Fibroblast of the aortic adventitia (primary cell): ENCODE results near the gene UGT1A9. TPM values are rescaled to one million over a fixed set of nuclear protein-coding genes. Genes with fewer than 3 reads are reported as not detected.
A peak's percentile ranks its signal among the peaks of the same experiment; 100 is the strongest.

Experiments
- DNase-seq: peaks from one replicate; pipeline ENCODE4 v3.0.0-alpha.2; 2010; ENCODE audit warnings: low read depth
- H3K4me3 ChIP-seq: 2 replicates; pipeline ENCODE4 v1.5.1; 2011; ENCODE audit warnings: low read depth, mild to moderate bottlenecking, control low read depth, low read length, moderate library complexity
- CTCF ChIP-seq: IDR thresholded peaks from 2 replicates; pipeline ENCODE4 v1.5.1; 2011; ENCODE audit warnings: mild to moderate bottlenecking, low read length, control low read depth, inconsistent platforms; ENCODE audit not compliant: insufficient read depth
- total RNA-seq: library from RNA; depleted of rRNA; stranded (reverse); fragments of >200 nt; gene quantifications from 2 replicates; pipeline ENCODE4 v1.2.3, GENCODE V29; 2012; ENCODE audit warnings: low replicate concordance

The UGT1A9 gene
- total RNA-seq, 1 donor: not detected

GRCh38 chr2:233807215-233807865 is 135.6 kb downstream of the UGT1A9 start:
- peak; percentile 1 for TF ChIP-seq CTCF
- no peak for DNase-seq

DNA sequence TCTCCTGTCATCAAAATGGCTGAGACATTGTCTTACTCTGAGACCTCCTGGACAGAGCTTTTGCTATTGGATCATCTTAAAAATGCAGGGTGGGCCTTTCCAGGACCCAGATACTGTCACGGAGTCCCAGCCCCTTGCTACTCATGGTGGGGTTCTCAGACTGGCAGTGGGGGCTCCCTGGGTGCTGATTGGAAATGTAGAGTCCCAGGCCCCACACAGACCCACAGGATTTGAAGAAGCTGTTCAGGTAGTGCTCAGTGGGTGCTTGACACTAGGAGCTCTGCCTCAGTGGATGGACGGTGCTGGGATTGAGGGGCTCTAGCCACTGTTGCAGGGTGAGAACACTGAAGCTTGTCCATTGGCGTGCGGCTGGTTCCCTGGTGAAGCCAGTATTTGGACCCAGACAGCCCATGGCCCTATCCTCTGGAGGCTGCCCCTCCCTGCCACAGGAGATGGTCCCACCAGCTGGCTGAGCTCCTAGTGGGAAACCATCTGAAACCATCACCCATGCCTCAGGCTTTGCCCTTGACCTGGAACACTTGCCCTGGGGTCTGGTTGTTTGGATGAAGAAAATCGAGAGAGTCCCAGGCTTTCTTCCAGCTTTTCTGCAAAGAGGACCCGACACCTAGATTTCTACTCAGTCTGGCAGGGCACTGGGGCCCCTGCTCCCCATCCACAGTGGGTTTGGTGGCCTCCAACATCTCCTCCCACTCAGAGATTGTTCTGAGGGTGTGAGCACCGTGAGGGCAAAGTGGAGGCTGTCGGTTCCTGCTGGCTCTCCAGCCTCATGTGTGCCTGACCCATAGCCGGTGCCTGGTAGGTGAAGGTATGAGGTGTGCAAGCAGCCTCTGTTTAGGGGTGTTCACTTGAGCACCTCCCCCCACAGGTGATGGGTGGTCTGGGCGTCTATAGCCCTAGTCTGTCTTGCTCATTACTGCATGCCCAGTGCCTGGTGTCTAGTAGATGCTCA is 136.6 kb downstream of the UGT1A9 start:
- DNase-seq: no peak
- no peak overlapping the region for H3K4me3 ChIP-seq
- TF ChIP-seq CTCF: no peak

More at GRCh38 chr2:233807215-233807865, 135.6 kb downstream of the UGT1A9 start:
- H3K4me3 ChIP-seq: no peak overlapping the region

DNA sequence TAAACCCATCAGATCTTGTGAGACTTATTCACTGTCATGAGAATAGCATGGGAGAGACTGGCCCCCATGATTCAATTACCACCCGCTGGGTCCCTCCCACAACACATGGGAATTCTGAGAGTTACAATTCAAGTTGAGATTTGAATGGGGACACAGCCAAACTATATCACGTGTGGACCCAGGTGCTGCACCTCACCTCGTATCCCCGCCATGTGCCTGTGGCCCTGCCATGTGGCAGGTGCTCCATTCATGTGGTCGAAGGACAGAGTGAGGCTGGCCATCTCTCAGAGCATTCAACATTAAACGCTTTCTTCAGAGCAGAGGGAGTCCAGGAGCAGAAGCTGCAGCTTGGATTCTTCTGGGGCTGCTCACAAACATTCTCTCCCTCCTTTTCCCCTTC is 138.7 kb downstream of the UGT1A9 start:
- no peak overlapping the region for H3K4me3 ChIP-seq
- no peak for DNase-seq
- TF ChIP-seq CTCF: no peak

- no peak overlapping the region for H3K4me3 ChIP-seq
- TF ChIP-seq CTCF: no peak
- no peak for DNase-seq
Measured at GRCh38 chr2:233811087-233811486, 139.4 kb downstream of the UGT1A9 start.

- no peak for TF ChIP-seq CTCF
- no peak overlapping the region for H3K4me3 ChIP-seq
- DNase-seq: no peak
Measured at GRCh38 chr2:233811732-233812131, 140.0 kb downstream of the UGT1A9 start.

DNA sequence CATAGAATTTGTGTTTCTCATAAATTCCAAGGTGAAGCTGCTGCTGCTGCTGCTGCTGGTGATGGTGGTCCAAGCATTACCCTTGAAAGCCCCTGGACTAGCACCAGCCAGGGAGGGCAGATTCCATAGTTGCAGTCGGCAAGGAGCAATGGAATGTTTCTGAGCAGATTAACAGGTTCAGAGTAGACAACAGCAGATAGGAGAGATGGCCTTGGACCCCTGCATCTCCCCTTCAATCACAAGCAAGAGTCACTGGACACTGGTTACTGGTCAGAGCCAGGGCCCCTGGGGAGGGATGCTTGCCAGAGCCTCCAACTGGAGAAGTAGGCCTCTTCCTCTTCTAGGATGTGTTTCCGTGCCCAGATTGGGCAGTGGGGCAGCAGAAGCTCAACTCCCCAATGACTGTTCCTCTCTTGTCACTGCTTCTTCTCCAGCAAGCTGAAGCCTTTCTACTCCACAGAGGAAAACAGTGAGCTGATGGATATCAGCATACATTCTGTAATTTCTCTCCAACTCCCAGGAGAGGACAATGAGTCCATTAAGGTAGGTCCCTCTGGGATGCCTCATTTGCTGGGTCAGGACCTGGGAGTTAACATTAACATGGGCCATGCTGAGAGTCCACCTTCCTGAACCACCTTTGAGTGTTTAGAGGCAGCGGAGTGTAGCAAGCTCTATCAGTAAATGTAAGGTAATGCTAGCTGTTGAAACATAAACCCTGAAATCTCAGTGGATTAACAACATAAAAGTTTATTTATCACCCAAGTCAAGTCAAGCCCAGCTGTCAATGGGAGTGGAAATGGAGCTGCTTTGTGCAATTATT is 141.7 kb downstream of the UGT1A9 start:
- TF ChIP-seq CTCF: no peak
- no peak overlapping the region for H3K4me3 ChIP-seq
- peak; percentile 8 for DNase-seq
